Kidney epithelial cell (primary cell): ENCODE results near the gene ROR1. TPM values are rescaled to one million over a fixed set of nuclear protein-coding genes. Genes with fewer than 3 reads are reported as not detected.

Experiments
- DNase-seq: peaks from one replicate; pipeline ENCODE4 v3.0.0-alpha.2; 2010; ENCODE audit warnings: low read depth
- H3K27me3 ChIP-seq: 2 replicates; pipeline ENCODE4 v1.6.0; 2011; ENCODE audit warnings: low read length; ENCODE audit not compliant: control insufficient read depth, insufficient read depth
- H3K36me3 ChIP-seq: 2 replicates; pipeline ENCODE4 v1.5.1; 2011; ENCODE audit warnings: low read length; ENCODE audit not compliant: control insufficient read depth, insufficient read depth
- H3K4me3 ChIP-seq: 2 replicates; pipeline ENCODE4 v1.5.1; 2011; ENCODE audit warnings: low read depth, mild to moderate bottlenecking, control low read depth, low read length
- total RNA-seq: library from RNA; depleted of rRNA; stranded (reverse); fragments of >200 nt; gene quantifications from 2 replicates; pipeline ENCODE4 v1.2.3, GENCODE V29; 2015
- TF ChIP-seq, protein P1 (sequence below): IDR thresholded peaks from 2 replicates; pipeline ENCODE4 v1.5.1; 2011; ENCODE audit warnings: mild to moderate bottlenecking, moderate library complexity, low read length, control low read depth, inconsistent platforms; ENCODE audit not compliant: insufficient read depth, poor library complexity, severe bottlenecking

The ROR1 gene
- total RNA-seq, 1 donor from 2014 or later, result 21.5 TPM

DNA sequence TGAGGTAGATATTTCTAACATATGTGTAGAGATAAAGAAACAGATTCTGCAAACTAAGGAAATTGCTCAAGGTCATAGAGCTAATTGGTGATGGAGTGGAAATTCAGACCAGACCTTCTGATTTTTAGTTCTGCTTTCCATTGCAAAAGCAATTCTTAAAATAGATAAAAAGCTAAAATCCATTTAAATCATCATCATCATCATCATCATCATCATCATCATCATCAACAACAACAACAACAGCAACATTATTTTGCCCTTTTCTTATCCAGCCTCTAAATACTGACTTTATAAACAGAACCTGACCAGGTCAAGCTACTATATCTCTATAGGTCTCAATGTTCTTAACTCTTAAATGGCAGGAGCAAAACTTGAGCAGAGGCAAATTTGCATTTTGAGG, 14.0 kb upstream of the ROR1 start:
- TF ChIP-seq, protein P1, sequence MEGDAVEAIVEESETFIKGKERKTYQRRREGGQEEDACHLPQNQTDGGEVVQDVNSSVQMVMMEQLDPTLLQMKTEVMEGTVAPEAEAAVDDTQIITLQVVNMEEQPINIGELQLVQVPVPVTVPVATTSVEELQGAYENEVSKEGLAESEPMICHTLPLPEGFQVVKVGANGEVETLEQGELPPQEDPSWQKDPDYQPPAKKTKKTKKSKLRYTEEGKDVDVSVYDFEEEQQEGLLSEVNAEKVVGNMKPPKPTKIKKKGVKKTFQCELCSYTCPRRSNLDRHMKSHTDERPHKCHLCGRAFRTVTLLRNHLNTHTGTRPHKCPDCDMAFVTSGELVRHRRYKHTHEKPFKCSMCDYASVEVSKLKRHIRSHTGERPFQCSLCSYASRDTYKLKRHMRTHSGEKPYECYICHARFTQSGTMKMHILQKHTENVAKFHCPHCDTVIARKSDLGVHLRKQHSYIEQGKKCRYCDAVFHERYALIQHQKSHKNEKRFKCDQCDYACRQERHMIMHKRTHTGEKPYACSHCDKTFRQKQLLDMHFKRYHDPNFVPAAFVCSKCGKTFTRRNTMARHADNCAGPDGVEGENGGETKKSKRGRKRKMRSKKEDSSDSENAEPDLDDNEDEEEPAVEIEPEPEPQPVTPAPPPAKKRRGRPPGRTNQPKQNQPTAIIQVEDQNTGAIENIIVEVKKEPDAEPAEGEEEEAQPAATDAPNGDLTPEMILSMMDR, result no peak
- Histone ChIP-seq H3K27me3 (no peaks in the 10 kb centered on the region), H3K4me3 (no peak overlapping the region), H3K36me3 (no peaks in the 10 kb centered on the region)
- DNase-seq, result no peak

DNA sequence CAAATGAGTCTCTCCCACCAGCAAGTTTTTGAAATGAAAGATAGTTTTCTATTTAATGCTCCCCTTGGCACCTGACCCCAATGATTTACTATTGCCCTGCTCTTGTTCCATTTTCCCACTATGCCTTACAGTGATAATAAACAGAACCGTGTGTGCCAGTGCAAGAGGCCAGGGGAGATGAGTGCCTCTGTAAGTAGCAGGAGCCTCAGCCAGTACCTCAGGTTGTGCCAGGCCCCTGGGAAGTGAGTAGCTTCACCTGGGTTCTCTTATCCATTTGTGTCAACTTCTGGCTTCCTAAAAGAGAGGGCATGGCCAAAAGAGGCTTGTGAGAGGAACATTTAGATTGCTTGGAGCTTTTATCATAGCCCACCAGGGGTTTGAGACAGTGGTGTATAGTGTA, 3.4 kb upstream of the ROR1 start:
- Histone ChIP-seq H3K36me3 (no peaks in the 10 kb centered on the region), H3K27me3 (no peaks in the 10 kb centered on the region), H3K4me3 (no peak overlapping the region)
- TF ChIP-seq, protein P1, result no peak
- DNase-seq, result no peak

DNA sequence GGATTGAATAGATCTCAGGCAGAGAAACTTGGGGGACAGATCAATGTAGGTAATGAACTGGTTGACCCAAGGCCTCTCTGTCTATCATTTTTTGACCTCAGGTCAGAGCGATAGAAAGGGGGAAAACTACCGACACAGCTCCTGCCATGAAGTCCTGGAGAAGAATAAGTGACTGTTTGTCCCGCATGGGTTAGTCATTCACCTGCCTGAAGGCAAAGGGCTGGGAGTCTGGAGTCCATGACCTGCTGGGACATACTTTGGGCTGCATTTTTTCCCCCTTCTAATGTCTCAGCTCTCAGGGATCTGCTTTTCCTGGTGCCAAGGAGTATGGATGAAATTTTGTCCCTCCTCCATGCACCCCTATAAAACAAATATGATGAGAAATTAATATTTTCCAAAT, 1.6 kb upstream of the ROR1 start:
- Histone ChIP-seq H3K27me3 (no peaks in the 10 kb centered on the region), H3K4me3 (no peak overlapping the region), H3K36me3 (no peaks in the 10 kb centered on the region)
- TF ChIP-seq, protein P1, result no peak
- no peak for DNase-seq

DNA sequence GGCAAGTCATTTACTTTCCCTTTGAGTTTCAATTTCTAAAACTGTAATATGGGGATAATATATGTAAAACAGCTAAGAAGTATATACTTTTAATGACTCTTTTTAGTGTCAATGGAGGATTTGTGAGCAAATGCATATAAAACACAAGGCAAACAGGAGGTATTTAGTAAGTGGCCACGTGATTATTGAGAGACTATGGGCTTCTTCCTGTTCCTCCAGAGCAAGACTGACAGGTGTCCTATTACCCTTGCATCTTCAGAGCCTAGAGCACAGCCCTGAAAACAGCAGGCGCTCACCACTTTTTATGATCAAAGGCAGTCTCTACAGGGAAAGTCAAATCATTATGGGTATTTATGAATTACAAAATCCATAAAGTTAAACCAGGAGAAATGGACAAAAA, 941 bp upstream of the ROR1 start:
- H3K27me3 ChIP-seq, result no peaks in the 10 kb centered on the region
- TF ChIP-seq, protein P1, result no peak
- no peak for DNase-seq
- no peak overlapping the region for H3K4me3 ChIP-seq
- H3K36me3 ChIP-seq, result no peaks in the 10 kb centered on the region

DNA sequence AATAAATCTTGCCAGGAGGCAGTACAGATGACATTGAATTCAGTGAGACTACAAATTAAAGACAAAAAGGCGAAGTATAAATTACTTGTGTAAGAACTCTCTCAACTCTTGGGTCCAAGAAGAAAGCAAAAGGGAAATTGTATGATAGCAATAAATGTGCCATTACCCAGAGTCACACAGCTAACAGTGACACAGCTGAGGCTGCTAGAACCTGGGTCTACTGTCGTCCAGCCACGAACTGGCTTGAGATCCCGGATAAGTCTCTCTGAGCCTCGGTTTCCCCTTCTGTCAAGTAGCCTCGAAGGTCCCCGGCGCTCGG, 362 bp upstream of the ROR1 start:
- no peaks in the 10 kb centered on the region for H3K27me3 ChIP-seq
- TF ChIP-seq, protein P1, result no peak
- DNase-seq, result no peak
- H3K36me3 ChIP-seq, result no peaks in the 10 kb centered on the region
- peak overlapping the region; percentile 76 for H3K4me3 ChIP-seq

DNA sequence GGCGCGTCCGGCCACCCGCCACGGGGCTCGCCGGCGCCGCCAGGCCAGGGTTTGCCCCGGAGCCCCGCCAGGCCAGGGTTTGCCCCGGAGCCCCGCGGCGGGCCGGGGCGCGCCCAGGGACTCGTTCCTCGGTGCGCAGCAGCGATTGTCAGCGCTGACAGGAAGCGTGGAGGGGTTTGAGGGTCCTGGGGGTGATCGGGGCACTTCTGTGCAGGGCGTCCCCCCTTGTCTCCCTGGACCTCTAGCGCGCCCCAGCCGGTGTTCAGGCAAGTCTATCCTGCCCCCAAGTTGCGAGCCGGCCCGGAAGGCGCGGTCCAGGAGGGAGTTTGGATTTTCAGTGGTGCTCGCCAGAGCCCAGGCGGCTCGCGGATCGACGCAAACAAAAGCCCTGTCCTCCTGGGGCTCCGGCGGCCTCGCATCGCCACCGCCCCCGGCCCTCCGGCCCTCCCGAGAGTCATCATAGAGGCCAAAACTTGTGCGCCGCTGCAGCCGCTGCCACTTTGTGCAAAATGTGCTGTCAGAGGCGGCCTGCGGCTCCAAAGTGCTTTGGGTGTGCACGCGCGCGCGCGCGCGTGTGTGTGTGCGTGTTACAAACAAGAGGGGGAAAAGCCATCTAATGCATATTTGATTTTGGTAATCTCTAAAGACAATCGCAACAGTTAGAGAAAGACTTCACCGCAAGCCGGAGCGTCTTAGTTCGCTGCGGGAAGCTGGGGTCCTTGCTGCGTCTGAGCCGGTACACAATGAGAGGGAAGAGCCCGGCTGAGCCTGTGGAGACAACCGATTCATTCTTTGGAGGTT, 1.0 kb downstream of the ROR1 start:
- TF ChIP-seq, protein P1, result no peak
- DNase-seq, result no peak
- H3K27me3 ChIP-seq, result no peaks in the 10 kb centered on the region
- peak overlapping the region; percentile 76 for H3K4me3 ChIP-seq
- no peaks in the 10 kb centered on the region for H3K36me3 ChIP-seq
